Gastroesophageal sphincter (tissue), 4 donors: ENCODE results near the gene RAI1. TPM values are rescaled to one million over a fixed set of nuclear protein-coding genes. Genes with fewer than 3 reads are reported as not detected.

ENCODE experiments used
- ATAC-seq: fragments of 150-250 bp; one replicate; pipeline ENCODE4 v1.9.1; 2016; ENCODE audit warnings: mild to moderate bottlenecking, moderate library complexity
- H3K27ac ChIP-seq, 4 donors: fragments of 200-600 bp; sonication (generic) in 3 of 4; 1 replicate in 3 of 4; 2 replicates in 1 of 4; pipeline ENCODE4 v1.5.1; 2016 to 2019
- H3K27me3 ChIP-seq: fragments of 200-600 bp; sonication (generic); one replicate; pipeline ENCODE4 v1.5.1; 2019
- H3K36me3 ChIP-seq, 2 donors: fragments of 200-600 bp; sonication (generic); one replicate each; pipeline ENCODE4 v1.5.1; 2019; ENCODE audit warnings: control low read depth in 1 of 2
- H3K4me1 ChIP-seq, 3 donors: fragments of 200-600 bp; sonication (generic); 1 replicate in 2 of 3; 2 replicates in 1 of 3; pipeline ENCODE4 v1.5.1; 2016 to 2019; ENCODE audit warnings: control low read depth in 2 of 3
- H3K4me3 ChIP-seq, 2 donors: fragments of 200-600 bp; sonication (generic); one replicate each; pipeline ENCODE4 v1.5.1; 2019; ENCODE audit warnings: mild to moderate bottlenecking in 1 of 2, moderate library complexity in 1 of 2
- H3K9me3 ChIP-seq, 3 donors: fragments of 200-600 bp; sonication (generic); one replicate each; pipeline ENCODE4 v1.5.1; 2017 to 2019; ENCODE audit warnings: control low read depth in 2 of 3
- CTCF ChIP-seq, 4 experiments: fragments of 200-600 bp in 2 of 4; fragments of 450-650 bp in 2 of 4; sonication (generic) in 1 of 4; IDR thresholded peaks; one replicate each; pipeline ENCODE4 v1.5.1; 2017 to 2019; ENCODE audit warnings: antibody characterized with exemption in 4 of 4, mild to moderate bottlenecking in 2 of 4, moderate library complexity in 2 of 4
- EP300 ChIP-seq: sonication (generic); formaldehyde crosslinking; IDR thresholded peaks from one replicate; pipeline ENCODE4 v1.6.1; 2017; ENCODE audit warnings: antibody characterized with exemption, mild to moderate bottlenecking
- POLR2A ChIP-seq, 2 donors: fragments of 450-650 bp; IDR thresholded peaks; one replicate each; pipeline ENCODE4 v1.6.1; 2017; ENCODE audit warnings: antibody characterized with exemption in 2 of 2, mild to moderate bottlenecking in 2 of 2, moderate library complexity in 1 of 2
- POLR2AphosphoS5 ChIP-seq: sonication (generic); formaldehyde crosslinking; IDR thresholded peaks from one replicate; pipeline ENCODE4 v1.6.1; 2017; ENCODE audit warnings: antibody characterized with exemption
- WGBS, 2 donors: methylation state at CpG; one replicate each; pipeline ENCODE4 v1.1.5; 2018; ENCODE audit warnings: low coverage in 1 of 2; 5-methylcytosine and 5-hydroxymethylcytosine counted together
- total RNA-seq, 4 donors: library from RNA; depleted of rRNA; stranded (reverse); fragments of >200 nt; gene quantifications; one replicate each; pipeline ENCODE4 v1.1.0, GENCODE V29; 2016

RAI1 gene
- total RNA-seq, 4 donors from 2014 or later = 15.9 to 39.7 (median 28.3) TPM

- whole genome bisulfite sequencing, 2 donors = 19 to 23% methylated on average over 9 to 12 of the region's 15 CpGs
- peak overlapping the region in 3 of 4 donors; percentile 65 to 84 (median 81) for H3K27ac ChIP-seq
- TF ChIP-seq POLR2AphosphoS5 = no peak
- TF ChIP-seq CTCF (IDR thresholded peaks at IDR 0.05) = no peak
- TF ChIP-seq EP300 = no peak
- TF ChIP-seq POLR2A (IDR thresholded peaks at IDR 0.05) = no peak
These were observed 130.3 kb downstream of the RAI1 start for GRCh38 chr17:17811381-17812210.

DNA sequence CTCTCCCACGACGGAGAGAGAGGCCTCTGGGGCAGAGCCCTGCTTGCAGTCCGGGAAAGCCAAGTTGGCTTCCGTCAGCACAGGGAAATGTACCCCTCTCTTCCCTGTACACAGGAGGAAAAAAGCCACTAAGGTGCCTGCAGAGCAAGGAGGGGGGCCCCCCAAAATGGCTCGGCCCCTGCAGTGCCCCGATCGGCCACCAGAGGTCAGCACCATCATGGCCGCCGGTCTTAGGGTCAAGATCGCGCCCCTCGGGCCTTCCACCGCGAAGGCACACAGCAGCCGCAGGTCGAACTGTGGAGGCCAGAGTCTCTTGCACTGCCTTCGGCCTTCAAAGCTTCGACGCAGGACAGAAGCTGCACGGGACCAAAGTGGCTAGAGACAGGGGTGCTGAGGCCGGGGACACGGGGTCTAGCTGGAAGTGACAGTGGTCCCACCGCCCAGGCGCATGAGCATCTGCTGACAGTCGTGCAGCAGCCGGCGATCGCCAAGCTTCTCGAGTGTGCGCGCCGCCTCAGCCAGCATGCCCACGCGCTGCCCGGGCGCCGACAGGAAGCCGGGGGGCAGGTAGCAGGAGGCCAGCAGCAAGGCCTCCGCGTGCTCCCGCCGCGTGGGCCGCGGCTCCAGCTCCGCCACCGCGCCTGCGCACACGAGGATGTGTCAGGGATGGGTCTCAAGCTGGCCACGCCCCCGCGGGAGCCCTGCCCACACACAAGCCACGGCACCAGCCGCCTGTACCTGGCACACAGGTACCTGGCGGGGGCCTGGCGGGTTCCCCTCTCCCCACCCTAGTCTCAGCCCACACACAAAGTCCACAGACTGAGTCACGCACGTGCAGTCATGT is 131.2 kb downstream of the RAI1 start:
- no peak overlapping the region for H3K4me3 ChIP-seq
- no peaks in the 10 kb centered on the region for H3K9me3 ChIP-seq
- no peaks in the 10 kb centered on the region for H3K27me3 ChIP-seq
- peaks cover 0 to 87% (median 10%) of the 10 kb centered on the region in 3 donors for H3K4me1 ChIP-seq
- peak overlapping the region in 3 of 4 donors; percentile 65 to 84 (median 81) for H3K27ac ChIP-seq
- TF ChIP-seq POLR2AphosphoS5 (peak; percentile 40), EP300 (no peak), CTCF (IDR thresholded peaks at IDR 0.05) (peak in 3 of 4 experiments; percentile 99 to 100 (median 100)), POLR2A (IDR thresholded peaks at IDR 0.05) (no peak)
- ATAC-seq = peak; percentile 65
- WGBS, 2 donors = 65 to 68% methylated on average over 9 to 19 of the region's 59 CpGs
- H3K36me3 ChIP-seq = peaks cover 0 to 57% of the 10 kb centered on the region in 2 donors

More at GRCh38 chr17:17811381-17812210, 130.3 kb downstream of the RAI1 start:
- H3K36me3 ChIP-seq = peaks cover 0 to 52% of the 10 kb centered on the region in 2 donors
- peaks cover 0 to 79% (median 10%) of the 10 kb centered on the region in 3 donors for H3K4me1 ChIP-seq
- no peak overlapping the region for H3K4me3 ChIP-seq
- H3K9me3 ChIP-seq = no peaks in the 10 kb centered on the region
- H3K27me3 ChIP-seq = no peaks in the 10 kb centered on the region
- ATAC-seq = no peak

- Histone ChIP-seq H3K4me3 (no peak overlapping the region), H3K4me1 (peaks cover 0 to 95% (median 10%) of the 10 kb centered on the region in 3 donors), H3K27ac (peak overlapping the region in 2 of 4 donors; percentile 81 to 84), H3K36me3 (peaks cover 0 to 59% of the 10 kb centered on the region in 2 donors), H3K9me3 (no peaks in the 10 kb centered on the region), H3K27me3 (no peaks in the 10 kb centered on the region)
- ATAC-seq = no peak
- TF ChIP-seq CTCF (IDR thresholded peaks at IDR 0.05) (no peak), POLR2A (IDR thresholded peaks at IDR 0.05) (no peak), POLR2AphosphoS5 (no peak), EP300 (no peak)
- WGBS, 2 donors = 83 to 100% methylated on average over 1 to 2 of the region's 25 CpGs
These were observed 131.9 kb downstream of the RAI1 start for GRCh38 chr17:17813055-17813724.

- H3K4me1 ChIP-seq = peaks cover 0 to 98% (median 10%) of the 10 kb centered on the region in 3 donors
- TF ChIP-seq CTCF (IDR thresholded peaks at IDR 0.05) = no peak
- TF ChIP-seq POLR2AphosphoS5 = no peak
- no peak for TF ChIP-seq POLR2A (IDR thresholded peaks at IDR 0.05)
- TF ChIP-seq EP300 = no peak
- no peak overlapping the region for H3K4me3 ChIP-seq
- no peak for ATAC-seq
- no peaks in the 10 kb centered on the region for H3K27me3 ChIP-seq
- no peaks in the 10 kb centered on the region for H3K9me3 ChIP-seq
- no CpG with 5 or more reads among the region's 16 CpGs for WGBS, 2 donors
- H3K27ac ChIP-seq = peak overlapping the region in 2 of 4 donors; percentile 14 to 81
- peaks cover 0 to 64% of the 10 kb centered on the region in 2 donors for H3K36me3 ChIP-seq
These were observed 132.5 kb downstream of the RAI1 start for GRCh38 chr17:17813725-17814095.
